ENCODE data around the gene MARS1.

Gene MARS1

DNA sequence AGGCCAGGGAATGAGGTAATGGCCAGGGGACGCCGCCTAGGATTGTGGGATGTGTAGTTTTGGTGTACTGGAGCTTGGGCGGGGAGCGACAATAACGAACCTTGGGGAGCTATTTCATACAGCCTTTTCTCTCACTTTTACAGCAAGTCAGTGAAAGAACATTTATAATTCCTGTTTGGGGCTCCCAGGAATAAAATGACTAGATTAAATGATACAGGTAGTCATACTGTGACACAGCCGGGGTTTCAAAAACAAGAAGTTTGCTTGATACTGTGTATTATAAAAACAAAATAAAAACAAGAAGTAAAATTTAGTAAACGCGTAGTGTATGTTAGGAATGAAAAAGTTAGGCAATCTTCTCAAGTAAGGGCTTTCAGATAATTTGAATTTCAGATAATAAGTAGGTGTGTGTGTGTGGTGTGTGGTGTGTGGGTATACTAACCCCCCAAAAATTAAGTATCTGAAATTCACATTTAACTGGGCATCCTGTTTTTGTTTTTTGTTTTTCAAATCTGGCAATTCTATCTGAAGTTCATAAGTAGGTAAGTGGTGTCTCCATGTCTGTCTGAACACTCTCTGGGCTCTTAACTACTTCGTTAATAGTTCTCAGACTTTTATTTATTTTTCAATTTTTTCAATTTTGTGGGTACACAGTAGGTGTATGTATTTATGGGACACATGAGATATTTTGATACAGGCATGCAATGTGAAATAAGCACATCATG is 59.6 kb downstream of the MARS1 start:
- no peak overlapping the region for H3K27ac ChIP-seq (ENCODE audit: low read length)

GRCh38 chr12:57548013-57548315 is 60.1 kb downstream of the MARS1 start:
- Histone ChIP-seq H3K4me3 (ENCODE audit: low read length) (no peak overlapping the region), H2AFZ (ENCODE audit: low read depth, low read length) (no peak overlapping the region), H3K9ac (ENCODE audit: low read length) (no peak overlapping the region), H3K79me2 (ENCODE audit: low read length) (peaks cover 17% of the 10 kb centered on the region), H3K27me3 (ENCODE audit: low read depth, low read length) (no peaks in the 10 kb centered on the region), H3K4me1 (ENCODE audit: low read length) (peaks cover 17% of the 10 kb centered on the region), H4K20me1 (ENCODE audit: insufficient read depth, low read length) (no peaks in the 10 kb centered on the region), H3K27ac (ENCODE audit: low read length) (no peak overlapping the region), H3K36me3 (replicated peaks; ENCODE audit: low read depth, low read length) (no peaks in the 10 kb centered on the region), H3K9me3 (ENCODE audit: insufficient read depth, low read length) (no peaks in the 10 kb centered on the region), H3K4me2 (ENCODE audit: low read length) (no peak overlapping the region)
- TF ChIP-seq EZH2phosphoT487 (IDR thresholded peaks at IDR 0.05; ENCODE audit: low read depth) = no peak
- no peak for TF ChIP-seq CTCF (IDR thresholded peaks at IDR 0.05; ENCODE audit: low read depth, low read length)

More for the DNA sequence above, 59.6 kb downstream of the MARS1 start:
- Histone ChIP-seq H3K9ac (ENCODE audit: low read length) (peak overlapping the region; percentile 94), H3K36me3 (replicated peaks; ENCODE audit: low read depth, low read length) (no peaks in the 10 kb centered on the region), H3K4me2 (ENCODE audit: low read length) (peak overlapping the region; percentile 83), H4K20me1 (ENCODE audit: insufficient read depth, low read length) (no peaks in the 10 kb centered on the region), H3K4me1 (ENCODE audit: low read length) (peaks cover 17% of the 10 kb centered on the region), H3K4me3 (ENCODE audit: low read length) (peak overlapping the region; percentile 95), H3K79me2 (ENCODE audit: low read length) (peaks cover 17% of the 10 kb centered on the region), H2AFZ (ENCODE audit: low read depth, low read length) (peak overlapping the region; percentile 98), H3K9me3 (ENCODE audit: insufficient read depth, low read length) (no peaks in the 10 kb centered on the region), H3K27me3 (ENCODE audit: low read depth, low read length) (no peaks in the 10 kb centered on the region)
- no peak for TF ChIP-seq EZH2phosphoT487 (IDR thresholded peaks at IDR 0.05; ENCODE audit: low read depth)
- no peak for TF ChIP-seq CTCF (IDR thresholded peaks at IDR 0.05; ENCODE audit: low read depth, low read length)

DNA sequence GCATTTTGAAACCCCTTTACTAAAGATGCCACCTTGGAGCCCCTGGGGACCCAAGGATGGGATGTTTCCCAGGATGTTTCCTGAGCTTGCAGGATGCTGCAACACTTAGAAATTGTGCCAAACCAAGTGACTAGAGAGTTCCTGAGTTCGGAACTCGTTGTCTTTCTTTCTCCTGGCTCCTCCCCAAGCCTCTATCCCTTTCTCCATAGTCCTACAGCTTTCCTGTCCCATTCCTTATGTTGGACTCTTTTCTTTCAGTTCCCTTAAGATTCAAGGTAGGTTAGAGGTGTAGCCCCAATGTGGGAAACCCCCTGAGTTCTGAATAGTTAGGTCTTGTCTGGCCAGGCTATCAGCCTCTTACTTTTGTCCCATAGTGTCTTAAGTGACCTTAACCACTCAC is 60.6 kb downstream of the MARS1 start:
- Histone ChIP-seq H3K79me2 (ENCODE audit: low read length) (peaks cover 17% of the 10 kb centered on the region), H3K27me3 (ENCODE audit: low read depth, low read length) (no peaks in the 10 kb centered on the region), H2AFZ (ENCODE audit: low read depth, low read length) (no peak overlapping the region), H3K4me1 (ENCODE audit: low read length) (peaks cover 17% of the 10 kb centered on the region), H3K36me3 (replicated peaks; ENCODE audit: low read depth, low read length) (no peaks in the 10 kb centered on the region), H3K4me3 (ENCODE audit: low read length) (no peak overlapping the region), H3K9me3 (ENCODE audit: insufficient read depth, low read length) (no peaks in the 10 kb centered on the region), H4K20me1 (ENCODE audit: insufficient read depth, low read length) (no peaks in the 10 kb centered on the region), H3K4me2 (ENCODE audit: low read length) (no peak overlapping the region), H3K9ac (ENCODE audit: low read length) (no peak overlapping the region), H3K27ac (ENCODE audit: low read length) (no peak overlapping the region)
- TF ChIP-seq CTCF (IDR thresholded peaks at IDR 0.05; ENCODE audit: low read depth, low read length) (no peak), EZH2phosphoT487 (IDR thresholded peaks at IDR 0.05; ENCODE audit: low read depth) (no peak)

DNA sequence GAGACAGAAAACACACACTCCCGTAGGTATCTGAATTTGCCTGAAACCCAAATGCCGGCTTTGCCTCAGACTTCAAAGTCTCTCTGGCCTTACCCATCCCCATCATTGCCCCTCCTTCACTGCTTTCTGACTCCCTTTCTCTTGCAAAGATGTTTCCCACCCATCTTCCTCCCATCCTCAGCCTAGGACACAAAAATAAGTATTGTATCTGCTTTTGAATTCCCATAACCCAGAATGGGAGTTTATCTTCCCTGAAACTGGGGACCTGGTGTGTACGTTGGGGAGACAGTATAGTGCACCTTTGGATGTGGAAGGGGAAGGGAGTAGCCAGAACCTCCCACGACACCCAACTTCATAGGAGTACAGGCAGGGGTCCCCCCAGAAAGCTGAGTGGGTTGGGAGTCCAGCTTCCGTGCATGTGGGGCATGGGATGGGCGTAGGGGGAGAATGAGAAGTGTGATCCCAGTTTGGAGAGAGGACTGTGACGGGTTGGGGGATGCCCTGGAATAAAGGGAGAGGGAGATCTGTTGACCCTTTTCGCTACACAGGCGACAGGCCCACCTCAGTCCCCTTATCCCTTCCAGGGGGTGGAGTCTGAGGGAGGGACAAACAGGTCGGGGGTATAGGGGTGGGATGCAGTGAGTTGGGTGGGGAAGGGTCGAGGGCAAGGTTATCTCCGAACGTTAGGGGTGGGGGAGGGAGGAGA is 61.5 kb downstream of the MARS1 start:
- Histone ChIP-seq H3K27ac (ENCODE audit: low read length) (no peak overlapping the region), H3K9ac (ENCODE audit: low read length) (no peak overlapping the region), H2AFZ (ENCODE audit: low read depth, low read length) (no peak overlapping the region), H3K4me3 (ENCODE audit: low read length) (peak overlapping the region; percentile 65), H3K27me3 (ENCODE audit: low read depth, low read length) (no peaks in the 10 kb centered on the region), H3K4me1 (ENCODE audit: low read length) (peaks cover 17% of the 10 kb centered on the region), H3K4me2 (ENCODE audit: low read length) (peak overlapping the region; percentile 55), H3K9me3 (ENCODE audit: insufficient read depth, low read length) (no peaks in the 10 kb centered on the region), H4K20me1 (ENCODE audit: insufficient read depth, low read length) (no peaks in the 10 kb centered on the region), H3K36me3 (replicated peaks; ENCODE audit: low read depth, low read length) (no peaks in the 10 kb centered on the region), H3K79me2 (ENCODE audit: low read length) (peaks cover 17% of the 10 kb centered on the region)
- no peak for TF ChIP-seq EZH2phosphoT487 (IDR thresholded peaks at IDR 0.05; ENCODE audit: low read depth)
- TF ChIP-seq CTCF (IDR thresholded peaks at IDR 0.05; ENCODE audit: low read depth, low read length) = no peak

Measured in OCI-LY3 (cell line).